H9 (cell line): ENCODE results near the gene CCNYL1. TPM values are rescaled to one million over a fixed set of nuclear protein-coding genes. Genes with fewer than 3 reads are reported as not detected.

Experiments used
- DNase-seq: peaks from one replicate; pipeline ENCODE4 v3.0.0-alpha.2; 2017
- H2AFZ ChIP-seq: one replicate; pipeline ENCODE4 v1.6.1; 2013; ENCODE audit warnings: mild to moderate bottlenecking, low read length, control low read depth, moderate library complexity
- H2AK5ac ChIP-seq: 2 replicates; pipeline ENCODE4 v1.6.1; 2013; ENCODE audit warnings: low read length, control low read depth, mixed read lengths; ENCODE audit not compliant: insufficient read length
- H2BK120ac ChIP-seq: one replicate; pipeline ENCODE4 v1.6.1; 2013; ENCODE audit warnings: low read depth, mild to moderate bottlenecking, low read length, control low read depth, inconsistent platforms; ENCODE audit not compliant: poor library complexity, severe bottlenecking
- H2BK12ac ChIP-seq: 2 replicates; pipeline ENCODE4 v1.6.1; 2013; ENCODE audit warnings: low read length, control low read depth, mixed read lengths, low read depth; ENCODE audit not compliant: insufficient read length
- H2BK15ac ChIP-seq: 2 replicates; pipeline ENCODE4 v1.6.1; 2013; ENCODE audit warnings: low read depth, low read length, control low read depth
- H2BK20ac ChIP-seq: one replicate; pipeline ENCODE4 v1.6.1; 2013; ENCODE audit warnings: low read depth, mild to moderate bottlenecking, low read length, control low read depth, inconsistent platforms; ENCODE audit not compliant: poor library complexity, severe bottlenecking
- H2BK5ac ChIP-seq: 2 replicates; pipeline ENCODE4 v1.6.1; 2013; ENCODE audit warnings: low read length, control low read depth, mixed read lengths; ENCODE audit not compliant: insufficient read length
- H3K14ac ChIP-seq: 2 replicates; pipeline ENCODE4 v1.6.1; 2013; ENCODE audit warnings: low read length, control low read depth; ENCODE audit not compliant: insufficient read depth
- H3K18ac ChIP-seq: 2 replicates; pipeline ENCODE4 v1.6.1; 2013; ENCODE audit warnings: low read depth, mild to moderate bottlenecking, mixed read lengths, low read length, control low read depth; ENCODE audit not compliant: insufficient read length
- H3K23ac ChIP-seq: 2 replicates; pipeline ENCODE4 v1.6.1; 2013; ENCODE audit warnings: low read length, control low read depth, mixed read lengths, low read depth; ENCODE audit not compliant: insufficient read length
- H3K23me2 ChIP-seq: 2 replicates; pipeline ENCODE4 v1.6.1; 2013; ENCODE audit warnings: low read depth, mild to moderate bottlenecking, mixed read lengths, low read length, control low read depth; ENCODE audit not compliant: insufficient read length, poor library complexity, severe bottlenecking
- H3K27ac ChIP-seq: 2 replicates; pipeline ENCODE4 v1.5.1; 2013; ENCODE audit warnings: low read length, control low read depth, mixed read lengths, low read depth; ENCODE audit not compliant: insufficient read length
- H3K27me3 ChIP-seq: 2 replicates; pipeline ENCODE4 v1.6.1; 2013; ENCODE audit warnings: low read length, control low read depth, inconsistent platforms; ENCODE audit not compliant: insufficient read depth
- H3K4ac ChIP-seq: 2 replicates; pipeline ENCODE4 v1.6.1; 2013; ENCODE audit warnings: low read depth, mild to moderate bottlenecking, control low read depth, inconsistent platforms, low read length, moderate library complexity
- H3K4me1 ChIP-seq: 2 replicates; pipeline ENCODE4 v1.6.1; 2013; ENCODE audit warnings: low read length, control low read depth, inconsistent platforms; ENCODE audit not compliant: insufficient read depth
- H3K4me2 ChIP-seq: 2 replicates; pipeline ENCODE4 v1.6.1; 2013; ENCODE audit warnings: low read length, control low read depth, mixed read lengths; ENCODE audit not compliant: insufficient read length, insufficient read depth
- H3K56ac ChIP-seq: 2 replicates; pipeline ENCODE4 v1.6.1; 2013; ENCODE audit warnings: low read depth, mild to moderate bottlenecking, mixed read lengths, low read length, control low read depth; ENCODE audit not compliant: insufficient read length
- H3K79me1 ChIP-seq: 2 replicates; pipeline ENCODE4 v1.6.1; 2013; ENCODE audit warnings: low read depth, mild to moderate bottlenecking, moderate library complexity, low read length, control low read depth, inconsistent platforms; ENCODE audit not compliant: insufficient read depth, poor library complexity, severe bottlenecking
- H3K79me2 ChIP-seq: 2 replicates; pipeline ENCODE4 v1.6.1; 2013; ENCODE audit warnings: low read length, control low read depth, inconsistent platforms; ENCODE audit not compliant: insufficient read depth
- H3K9ac ChIP-seq: 2 replicates; pipeline ENCODE4 v1.6.1; 2013; ENCODE audit warnings: low read length, control low read depth, mixed read lengths; ENCODE audit not compliant: insufficient read length; ENCODE audit errors: extremely low read depth
- H3K9me3 ChIP-seq: one replicate; pipeline ENCODE4 v1.6.1; 2013; ENCODE audit warnings: low read depth, low read length, inconsistent platforms; ENCODE audit not compliant: control insufficient read depth
- H3T11ph ChIP-seq: one replicate; pipeline ENCODE4 v1.6.1; 2013; ENCODE audit warnings: mild to moderate bottlenecking, low read length, control low read depth, inconsistent platforms
- H4K20me1 ChIP-seq: one replicate; pipeline ENCODE4 v1.6.1; 2013; ENCODE audit not compliant: control insufficient read depth, insufficient read length, insufficient read depth
- H4K5ac ChIP-seq: 2 replicates; pipeline ENCODE4 v1.6.1; 2013; ENCODE audit warnings: low read depth, mild to moderate bottlenecking, mixed read lengths, low read length, control low read depth; ENCODE audit not compliant: insufficient read length
- H4K8ac ChIP-seq: replicated peaks from 2 replicates; pipeline ENCODE4 v1.6.1; 2013; ENCODE audit warnings: low read length, control low read depth, mixed read lengths, low read depth; ENCODE audit not compliant: insufficient read length
- H4K91ac ChIP-seq: 2 replicates; pipeline ENCODE4 v1.6.1; 2013; ENCODE audit warnings: low read depth, mild to moderate bottlenecking, moderate library complexity, mixed read lengths, low read length, control low read depth; ENCODE audit not compliant: insufficient read length
- H3K27ac Mint-ChIP-seq, 3 experiments: 2 replicates in 2 of 3; 3 replicates in 1 of 3; pipeline ENCODE4 v1.8.0; 2020 to 2021; ENCODE audit warnings: mixed read lengths in 3 of 3, mild to moderate bottlenecking in 1 of 3, moderate library complexity in 1 of 3
- H3K27me3 Mint-ChIP-seq: 2 replicates; pipeline ENCODE4 v1.8.0; 2021; ENCODE audit warnings: low read depth, mild to moderate bottlenecking, moderate library complexity, mixed read lengths
- H3K36me3 Mint-ChIP-seq, 3 experiments: 2 replicates in 2 of 3; 3 replicates in 1 of 3; pipeline ENCODE4 v1.8.0; 2020 to 2021; ENCODE audit warnings: low read depth in 3 of 3, mixed read lengths in 3 of 3; ENCODE audit not compliant: insufficient read depth in 1 of 3
- H3K4me1 Mint-ChIP-seq, 2 experiments: 2 replicates each; pipeline ENCODE4 v1.8.0; 2020; ENCODE audit warnings: mixed read lengths in 2 of 2
- H3K4me3 Mint-ChIP-seq, 2 experiments: 2 replicates in 1 of 2; 3 replicates in 1 of 2; pipeline ENCODE4 v1.8.0; 2020 to 2021; ENCODE audit warnings: mild to moderate bottlenecking in 2 of 2, mixed read lengths in 2 of 2, moderate library complexity in 1 of 2
- H3K9me3 Mint-ChIP-seq, 2 experiments: 2 replicates in 1 of 2; 3 replicates in 1 of 2; pipeline ENCODE4 v1.8.0; 2020; ENCODE audit warnings: mild to moderate bottlenecking in 2 of 2, mixed read lengths in 2 of 2, moderate library complexity in 1 of 2
- WGBS: extraction: QIAGEN DNeasy Blood & Tissue Kit; methylation state at CpG from one replicate; pipeline ENCODE4 v1.1.7; 2013; ENCODE audit warnings: missing lambda C conversion rate, low lambda C conversion rate, mixed read lengths; ENCODE audit not compliant: insufficient read length; ENCODE audit errors: extremely low coverage; 5-methylcytosine and 5-hydroxymethylcytosine counted together
- total RNA-seq: library from RNA; stranded (reverse); gene quantifications from 2 replicates; pipeline ENCODE4 v1.2.1, GENCODE V29; 2021
- TF ChIP-seq, protein P1 (sequence below): fragments of 200-600 bp; sonication (generic); conservative IDR thresholded peaks from 3 replicates; pipeline ENCODE4 v1.8.0; 2021; ENCODE audit warnings: antibody characterized with exemption, mild to moderate bottlenecking

The CCNYL1 gene
- total RNA-seq, 1 experiment from 2014 or later, result 27.0 TPM

DNA sequence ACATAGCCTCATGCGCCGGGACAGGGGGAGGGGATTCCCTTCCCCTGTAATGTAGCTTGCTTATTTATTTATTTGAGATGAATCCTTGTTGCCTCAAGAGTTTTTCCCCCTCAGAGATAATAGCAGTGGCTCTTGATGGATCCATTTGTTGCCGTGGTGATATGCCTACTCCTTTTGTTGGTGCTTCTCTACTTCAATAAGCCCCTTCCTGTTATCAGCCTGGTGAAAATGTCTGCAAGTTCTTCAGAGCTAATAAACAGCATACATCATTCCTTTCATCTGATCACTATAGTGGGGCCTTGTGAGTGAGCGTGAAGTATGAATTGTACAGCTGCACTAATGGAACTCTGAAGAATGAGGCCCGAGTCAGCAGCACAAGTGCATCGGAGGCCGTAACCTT lies 38.9 kb downstream of the CCNYL1 start:
- Histone ChIP-seq H2BK5ac (no peak overlapping the region), H3K23ac (no peak overlapping the region), H3K23me2 (no peaks in the 10 kb centered on the region), H3K79me1 (no peaks in the 10 kb centered on the region), H4K5ac (no peak overlapping the region), H4K91ac (no peak overlapping the region), H2BK120ac (no peak overlapping the region), H3K4me2 (no peak overlapping the region), H2AFZ (no peak overlapping the region), H3T11ph (no peak overlapping the region), H3K4ac (no peak overlapping the region), H3K79me2 (no peaks in the 10 kb centered on the region), H2AK5ac (no peak overlapping the region), H3K14ac (no peak overlapping the region), H3K4me1 (no peaks in the 10 kb centered on the region), H3K27ac (no peak overlapping the region), H4K8ac (no peak overlapping the region), H2BK15ac (no peak overlapping the region), H3K9me3 (no peaks in the 10 kb centered on the region), H3K18ac (no peak overlapping the region), H2BK20ac (no peak overlapping the region), H3K27me3 (no peaks in the 10 kb centered on the region), H3K56ac (no peak overlapping the region), H4K20me1 (no peaks in the 10 kb centered on the region), H2BK12ac (no peak overlapping the region), H3K9ac (no peak overlapping the region)
- H3K9me3 Mint-ChIP-seq, result no peaks in the 10 kb centered on the region
- H3K4me3 Mint-ChIP-seq, result no peak overlapping the region
- no CpG with 5 or more reads among the region's 7 CpGs for WGBS
- peaks cover 11 to 53% (median 47%) of the 10 kb centered on the region in 3 experiments; a peak in 6 of 7 replicates for H3K36me3 Mint-ChIP-seq
- TF ChIP-seq, protein P1, sequence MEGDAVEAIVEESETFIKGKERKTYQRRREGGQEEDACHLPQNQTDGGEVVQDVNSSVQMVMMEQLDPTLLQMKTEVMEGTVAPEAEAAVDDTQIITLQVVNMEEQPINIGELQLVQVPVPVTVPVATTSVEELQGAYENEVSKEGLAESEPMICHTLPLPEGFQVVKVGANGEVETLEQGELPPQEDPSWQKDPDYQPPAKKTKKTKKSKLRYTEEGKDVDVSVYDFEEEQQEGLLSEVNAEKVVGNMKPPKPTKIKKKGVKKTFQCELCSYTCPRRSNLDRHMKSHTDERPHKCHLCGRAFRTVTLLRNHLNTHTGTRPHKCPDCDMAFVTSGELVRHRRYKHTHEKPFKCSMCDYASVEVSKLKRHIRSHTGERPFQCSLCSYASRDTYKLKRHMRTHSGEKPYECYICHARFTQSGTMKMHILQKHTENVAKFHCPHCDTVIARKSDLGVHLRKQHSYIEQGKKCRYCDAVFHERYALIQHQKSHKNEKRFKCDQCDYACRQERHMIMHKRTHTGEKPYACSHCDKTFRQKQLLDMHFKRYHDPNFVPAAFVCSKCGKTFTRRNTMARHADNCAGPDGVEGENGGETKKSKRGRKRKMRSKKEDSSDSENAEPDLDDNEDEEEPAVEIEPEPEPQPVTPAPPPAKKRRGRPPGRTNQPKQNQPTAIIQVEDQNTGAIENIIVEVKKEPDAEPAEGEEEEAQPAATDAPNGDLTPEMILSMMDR, result no peak
- H3K27me3 Mint-ChIP-seq, result no peaks in the 10 kb centered on the region
- DNase-seq, result no peak
- peaks cover 18 to 26% of the 10 kb centered on the region in 2 experiments for H3K4me1 Mint-ChIP-seq
- peak overlapping the region in 2 of 3 experiments; percentile 22 to 57; a peak in 1 of 7 replicates for H3K27ac Mint-ChIP-seq
